ENCODE measurements around the gene TMA7. TPM values are rescaled to one million over a fixed set of nuclear protein-coding genes. Genes with fewer than 3 reads are reported as not detected.
A peak's percentile ranks its signal among the peaks of the same experiment; 100 is the strongest.

Gene TMA7
- total RNA-seq: 100 to 1,000 TPM; 122 to 281 (median 190) TPM

DNA sequence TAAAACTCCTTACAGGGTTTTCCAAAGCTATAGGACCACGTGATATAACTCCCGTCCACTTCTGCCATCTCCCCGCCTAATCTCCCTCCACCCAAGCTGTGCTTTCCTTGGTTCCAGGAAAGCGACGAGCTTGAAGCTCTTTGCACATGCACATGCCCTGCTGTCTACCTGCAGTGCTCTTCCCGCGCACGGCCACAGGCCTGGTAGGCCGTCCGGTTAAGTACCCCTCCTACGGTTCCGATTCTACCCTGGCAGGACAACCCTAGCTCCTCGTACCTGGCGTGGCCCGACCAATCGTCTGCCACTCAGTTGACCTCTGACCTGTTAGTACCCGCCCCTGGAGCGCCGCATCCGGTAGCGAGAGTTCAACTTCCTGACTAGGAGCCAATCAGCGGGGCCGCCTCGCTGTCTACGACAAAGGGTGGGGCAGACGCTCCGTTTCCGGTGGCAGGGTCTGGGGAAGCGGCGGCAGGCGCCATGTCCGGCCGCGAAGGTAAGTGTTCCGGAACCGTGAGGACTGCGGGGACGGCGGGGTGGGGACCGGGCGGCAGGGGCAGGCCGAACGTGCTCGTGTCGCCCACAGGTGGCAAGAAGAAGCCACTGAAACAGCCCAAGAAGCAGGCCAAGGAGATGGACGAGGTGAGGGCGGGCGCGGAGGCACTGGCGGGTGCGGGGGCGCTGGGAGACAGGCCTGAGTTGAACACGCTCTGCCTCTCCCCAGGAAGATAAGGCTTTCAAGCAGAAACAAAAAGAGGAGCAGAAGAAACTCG, at the start of gene TMA7, which contains the start of gene CCDC51:
TSS of gene TMA7 (plus strand) at position 438 of the 770 bp plus-strand sequence. CDS start at position 478, 40 bp downstream.
TSS of gene CCDC51 (minus strand) at position 300 of the 770 bp plus-strand sequence. CDS start 4,991 bp downstream, outside the sequence.
- peak; percentile 91 to 95 for TF ChIP-seq POLR2A (IDR thresholded peaks at IDR 0.05)
- no peak for TF ChIP-seq EP300 (IDR thresholded peaks at IDR 0.05)
- TF ChIP-seq, protein P1, sequence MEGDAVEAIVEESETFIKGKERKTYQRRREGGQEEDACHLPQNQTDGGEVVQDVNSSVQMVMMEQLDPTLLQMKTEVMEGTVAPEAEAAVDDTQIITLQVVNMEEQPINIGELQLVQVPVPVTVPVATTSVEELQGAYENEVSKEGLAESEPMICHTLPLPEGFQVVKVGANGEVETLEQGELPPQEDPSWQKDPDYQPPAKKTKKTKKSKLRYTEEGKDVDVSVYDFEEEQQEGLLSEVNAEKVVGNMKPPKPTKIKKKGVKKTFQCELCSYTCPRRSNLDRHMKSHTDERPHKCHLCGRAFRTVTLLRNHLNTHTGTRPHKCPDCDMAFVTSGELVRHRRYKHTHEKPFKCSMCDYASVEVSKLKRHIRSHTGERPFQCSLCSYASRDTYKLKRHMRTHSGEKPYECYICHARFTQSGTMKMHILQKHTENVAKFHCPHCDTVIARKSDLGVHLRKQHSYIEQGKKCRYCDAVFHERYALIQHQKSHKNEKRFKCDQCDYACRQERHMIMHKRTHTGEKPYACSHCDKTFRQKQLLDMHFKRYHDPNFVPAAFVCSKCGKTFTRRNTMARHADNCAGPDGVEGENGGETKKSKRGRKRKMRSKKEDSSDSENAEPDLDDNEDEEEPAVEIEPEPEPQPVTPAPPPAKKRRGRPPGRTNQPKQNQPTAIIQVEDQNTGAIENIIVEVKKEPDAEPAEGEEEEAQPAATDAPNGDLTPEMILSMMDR (IDR thresholded peaks at IDR 0.05): no peak
- peak; percentile 93 to 98 (median 95) for TF ChIP-seq POLR2AphosphoS5 (IDR thresholded peaks at IDR 0.05)
- Histone ChIP-seq H3K36me3 (peaks cover 22% of the 10 kb centered on the region), H3K9me3 (no peaks in the 10 kb centered on the region), H3K27ac (peak within 1 kb of the TSS; percentile 97), H3K27me3 (no peaks in the 10 kb centered on the region), H3K4me3 (peak within 1 kb of the TSS; percentile 90), H3K4me1 (peaks cover 45% of the 10 kb centered on the region)
- peak; percentile 100 for DNase-seq (ENCODE audit: low spot score in 2 of 2)
- WGBS: 0% methylated on average over 39 of the region's 54 CpGs

GRCh38 chr3:48394391-48394790, 45.7 kb upstream of the TMA7 start:
- DNase-seq (ENCODE audit: low spot score in 2 of 2): no peak
- no peaks in the 10 kb centered on the region for H3K36me3 ChIP-seq
- H3K9me3 ChIP-seq: no peaks in the 10 kb centered on the region
- 91% methylated on average over 2 of the region's 2 CpGs for WGBS
- H3K4me3 ChIP-seq: no peak overlapping the region
- no peaks in the 10 kb centered on the region for H3K27me3 ChIP-seq
- H3K4me1 ChIP-seq: peaks cover 3% of the 10 kb centered on the region
- no peak overlapping the region for H3K27ac ChIP-seq
- TF ChIP-seq POLR2A (IDR thresholded peaks at IDR 0.05) (no peak), EP300 (IDR thresholded peaks at IDR 0.05) (no peak), POLR2AphosphoS5 (IDR thresholded peaks at IDR 0.05) (no peak)
- TF ChIP-seq, protein P1 (IDR thresholded peaks at IDR 0.05): no peak

GRCh38 chr3:48395714-48396113, 44.3 kb upstream of the TMA7 start:
- Histone ChIP-seq H3K27me3 (no peaks in the 10 kb centered on the region), H3K9me3 (no peaks in the 10 kb centered on the region), H3K4me1 (peaks cover 10% of the 10 kb centered on the region), H3K27ac (no peak overlapping the region), H3K4me3 (no peak overlapping the region), H3K36me3 (no peaks in the 10 kb centered on the region)
- 77% methylated on average over 3 of the region's 3 CpGs for WGBS
- TF ChIP-seq EP300 (IDR thresholded peaks at IDR 0.05) (no peak), POLR2A (IDR thresholded peaks at IDR 0.05) (no peak), POLR2AphosphoS5 (IDR thresholded peaks at IDR 0.05) (no peak)
- TF ChIP-seq, protein P1 (IDR thresholded peaks at IDR 0.05): no peak
- DNase-seq (ENCODE audit: low spot score in 2 of 2): no peak

- Histone ChIP-seq H3K4me1 (peaks cover 28% of the 10 kb centered on the region), H3K27me3 (no peaks in the 10 kb centered on the region), H3K36me3 (no peaks in the 10 kb centered on the region), H3K9me3 (no peaks in the 10 kb centered on the region), H3K27ac (no peak overlapping the region), H3K4me3 (no peak overlapping the region)
- DNase-seq (ENCODE audit: low spot score in 2 of 2): no peak
- 75% methylated on average over 6 of the region's 9 CpGs for WGBS
- TF ChIP-seq EP300 (IDR thresholded peaks at IDR 0.05): no peak
- no peak for TF ChIP-seq POLR2A (IDR thresholded peaks at IDR 0.05)
- TF ChIP-seq POLR2AphosphoS5 (IDR thresholded peaks at IDR 0.05): no peak
- TF ChIP-seq, protein P1 (IDR thresholded peaks at IDR 0.05): no peak
Observed at GRCh38 chr3:48397767-48398681, 42.0 kb upstream of the TMA7 start.
